Measurements from ENCODE around the gene SULT1A2.
"Not testable (repeated sequence)": the region's sequence is repeated elsewhere in the genome, so short reads cannot be mapped to it uniquely, and the experiment has no call there.

- TF ChIP-seq CTCF (IDR thresholded peaks at IDR 0.05; ENCODE audit: low read length); EZH2 (optimal IDR thresholded peaks at IDR 0.05; ENCODE audit: low read depth, low read length); EZH2phosphoT487 (IDR thresholded peaks at IDR 0.05; ENCODE audit: low read length): not testable (repeated sequence)
Measured at GRCh38 chr16:28602062-28602461, 5.2 kb upstream of the SULT1A2 start.
